GM23338 (cell line): ENCODE data around the gene NEDD1. TPM values are rescaled to one million over a fixed set of nuclear protein-coding genes. Genes with fewer than 3 reads are reported as not detected.

Experiments
- ATAC-seq: fragments of 200-7000 bp; cut with Tn5 transposase; 3 replicates; pipeline ENCODE4 v1.9.1; 2020
- DNase-seq: peaks from one replicate; pipeline ENCODE4 v3.0.0-alpha.2; 2015; ENCODE audit warnings: low spot score
- H2AFZ ChIP-seq: fragments of 200-600 bp; sonication (generic); 2 replicates; pipeline ENCODE4 v1.8.0; 2016; ENCODE audit warnings: antibody characterized with exemption, mild to moderate bottlenecking, moderate library complexity
- H3F3A ChIP-seq: fragments of 200-600 bp; sonication (generic); replicated peaks from 2 replicates; pipeline ENCODE4 v1.8.0; 2017; ENCODE audit warnings: antibody characterized with exemption, mixed run types, low read depth
- H3K27ac ChIP-seq: fragments of 200-600 bp; sonication (generic); 2 replicates; pipeline ENCODE4 v1.6.1; 2016; ENCODE audit warnings: low read depth
- H3K27me3 ChIP-seq: fragments of 200-600 bp; sonication (generic); 2 replicates; pipeline ENCODE4 v1.8.0; 2016; ENCODE audit warnings: mild to moderate bottlenecking, mixed run types, moderate library complexity; ENCODE audit not compliant: insufficient read depth
- H3K36me3 ChIP-seq: fragments of 200-600 bp; sonication (generic); 2 replicates; pipeline ENCODE4 v1.8.0; 2016; ENCODE audit warnings: mild to moderate bottlenecking; ENCODE audit not compliant: insufficient read depth
- H3K4me1 ChIP-seq: fragments of 200-600 bp; sonication (generic); 2 replicates; pipeline ENCODE4 v1.8.0; 2016; ENCODE audit warnings: mild to moderate bottlenecking, moderate library complexity; ENCODE audit not compliant: insufficient read depth
- H3K4me2 ChIP-seq: fragments of 200-600 bp; sonication (generic); 2 replicates; pipeline ENCODE4 v1.7.1; 2017; ENCODE audit warnings: mixed run types
- H3K4me3 ChIP-seq: fragments of 200-600 bp; sonication (generic); 2 replicates; pipeline ENCODE4 v1.6.1; 2016; ENCODE audit warnings: mixed run types
- H3K79me2 ChIP-seq: fragments of 200-600 bp; sonication (generic); replicated peaks from 2 replicates; pipeline ENCODE4 v1.8.0; 2017; ENCODE audit warnings: mild to moderate bottlenecking; ENCODE audit not compliant: insufficient read depth
- H3K9me2 ChIP-seq: fragments of 200-600 bp; sonication (generic); 2 replicates; pipeline ENCODE4 v1.8.0; 2017; ENCODE audit not compliant: insufficient read depth
- H4K20me1 ChIP-seq: fragments of 200-600 bp; sonication (generic); replicated peaks from 2 replicates; pipeline ENCODE4 v1.8.0; 2017; ENCODE audit warnings: mild to moderate bottlenecking; ENCODE audit not compliant: insufficient read depth
- H3K27ac Mint-ChIP-seq: 2 replicates; pipeline ENCODE4 v1.8.0; 2020; ENCODE audit warnings: inconsistent platforms, mild to moderate bottlenecking, moderate library complexity, mixed read lengths
- H3K27me3 Mint-ChIP-seq: 3 replicates; pipeline ENCODE4 v1.8.0; 2022; ENCODE audit warnings: low read depth, mild to moderate bottlenecking, moderate library complexity, mixed read lengths, inconsistent platforms; ENCODE audit not compliant: insufficient read depth, poor library complexity
- H3K36me3 Mint-ChIP-seq: 3 replicates; pipeline ENCODE4 v1.8.0; 2021; ENCODE audit warnings: low read depth, mild to moderate bottlenecking, inconsistent platforms, moderate library complexity, mixed read lengths
- H3K4me1 Mint-ChIP-seq: 3 replicates; pipeline ENCODE4 v1.8.0; 2020; ENCODE audit warnings: mild to moderate bottlenecking, inconsistent platforms, mixed read lengths
- H3K4me3 Mint-ChIP-seq: 3 replicates; pipeline ENCODE4 v1.8.0; 2021; ENCODE audit warnings: moderate library complexity, mild to moderate bottlenecking, inconsistent platforms, mixed read lengths
- H3K9me3 Mint-ChIP-seq: 3 replicates; pipeline ENCODE4 v1.8.0; 2020; ENCODE audit warnings: moderate library complexity, mild to moderate bottlenecking, inconsistent platforms, mixed read lengths
- CREB1 ChIP-seq: fragments of 250-450 bp; sonication (Bioruptor Pico); IDR thresholded peaks from 2 replicates; pipeline ENCODE4 v1.5.0; 2020; ENCODE audit warnings: low read depth, mild to moderate bottlenecking, moderate library complexity
- CTCF ChIP-seq, 2 experiments: fragments of 200-600 bp in 1 of 2; sonication (generic) in 1 of 2; conservative IDR thresholded peaks; 2 replicates each; pipeline versions ENCODE4 v1.5.1 to v1.6.1; 2016 to 2017; ENCODE audit warnings: antibody characterized with exemption in 2 of 2, low read depth in 2 of 2, mild to moderate bottlenecking in 2 of 2, moderate library complexity in 1 of 2
- ETS1 ChIP-seq: IDR thresholded peaks from 2 replicates; pipeline ENCODE4 v1.6.1; 2016; ENCODE audit warnings: antibody characterized with exemption
- EZH2 ChIP-seq: fragments of 200-600 bp; sonication (generic); IDR thresholded peaks from one replicate; pipeline ENCODE4 v1.8.0; 2017; ENCODE audit warnings: antibody characterized with exemption, mild to moderate bottlenecking, low read depth; ENCODE audit not compliant: unreplicated experiment
- EZH2phosphoT487 ChIP-seq: fragments of 200-600 bp; sonication (generic); IDR thresholded peaks from one replicate; pipeline ENCODE4 v1.8.1; 2018; ENCODE audit warnings: antibody characterized with exemption; ENCODE audit not compliant: unreplicated experiment
- JUNB ChIP-seq: IDR thresholded peaks from one replicate; pipeline ENCODE4 v1.6.1; 2016; ENCODE audit warnings: antibody characterized with exemption; ENCODE audit not compliant: unreplicated experiment
- NANOG ChIP-seq: IDR thresholded peaks from 2 replicates; pipeline ENCODE4 v1.6.1; 2016; ENCODE audit warnings: antibody characterized with exemption, borderline replicate concordance
- POLR2AphosphoS5 ChIP-seq: IDR thresholded peaks from 2 replicates; pipeline ENCODE4 v1.6.1; 2016; ENCODE audit warnings: antibody characterized with exemption, low read depth
- REST ChIP-seq: IDR thresholded peaks from one replicate; pipeline ENCODE4 v1.6.1; 2018; ENCODE audit warnings: antibody characterized with exemption; ENCODE audit not compliant: unreplicated experiment
- STAT1 ChIP-seq: IDR thresholded peaks from one replicate; pipeline ENCODE4 v1.6.1; 2016; ENCODE audit warnings: antibody characterized with exemption; ENCODE audit not compliant: unreplicated experiment
- ZNF114 ChIP-seq: fragments of 250-450 bp; sonication (Bioruptor Pico); IDR thresholded peaks from 2 replicates; pipeline ENCODE4 v1.5.0; 2020; ENCODE audit warnings: mild to moderate bottlenecking, moderate library complexity
- ZNF331 ChIP-seq: fragments of 250-450 bp; sonication (Bioruptor Pico); IDR thresholded peaks from 2 replicates; pipeline ENCODE4 v1.5.0; 2020; ENCODE audit warnings: low read depth, mild to moderate bottlenecking, moderate library complexity
- ZNF462 ChIP-seq: fragments of 250-450 bp; sonication (Bioruptor Pico); IDR thresholded peaks from 2 replicates; pipeline ENCODE4 v1.5.0; 2020; ENCODE audit warnings: mild to moderate bottlenecking, moderate library complexity
- polyA plus RNA-seq: library from polyadenylated mRNA; unstranded; fragments of >200 nt; fragmentation: Nextera tagmentation; extraction: Ambion mirVana; gene quantifications from 2 replicates; pipeline ENCODE4 v1.2.1, GENCODE V29; 2016
- total RNA-seq: library from RNA; depleted of rRNA; stranded (reverse); fragments of >200 nt; shearing (Covaris generic); gene quantifications from 2 replicates; pipeline ENCODE4 v1.2.3, GENCODE V29; 2014

Gene NEDD1
- total and polyA plus RNA-seq, 2 experiments from 2014 or later: 16.0 to 35.8 TPM

GRCh38 chr12:96948782-96949181 lies 41.7 kb downstream of the NEDD1 start:
- Histone ChIP-seq H3K4me1 (peaks cover 7% of the 10 kb centered on the region), H3K4me2 (no peak overlapping the region), H3F3A (no peaks in the 10 kb centered on the region), H3K4me3 (no peak overlapping the region), H4K20me1 (no peaks in the 10 kb centered on the region), H3K27ac (no peak overlapping the region), H2AFZ (no peak overlapping the region), H3K27me3 (no peaks in the 10 kb centered on the region), H3K79me2 (no peaks in the 10 kb centered on the region), H3K9me2 (no peaks in the 10 kb centered on the region), H3K36me3 (no peaks in the 10 kb centered on the region; the same call in 1 of the 2 replicates)
- Mint-ChIP-seq H3K27me3 (no peaks in the 10 kb centered on the region), H3K4me1 (peaks cover 13% of the 10 kb centered on the region; the same call in 2 of the 3 replicates), H3K9me3 (no peaks in the 10 kb centered on the region), H3K4me3 (no peak overlapping the region), H3K36me3 (peaks cover 25% of the 10 kb centered on the region), H3K27ac (no peak overlapping the region; the same call in 1 of the 2 replicates)
- DNase-seq (no peak), ATAC-seq (no peak)
- TF ChIP-seq REST: no peak
- no peak for TF ChIP-seq ETS1
- TF ChIP-seq CREB1: no peak
- no peak for TF ChIP-seq ZNF462 (CRISPR knock-in tag)
- no peak for TF ChIP-seq EZH2
- no peak for TF ChIP-seq ZNF114 (CRISPR knock-in tag)
- no peak for TF ChIP-seq POLR2AphosphoS5
- TF ChIP-seq STAT1: no peak
- no peak for TF ChIP-seq NANOG
- no peak for TF ChIP-seq EZH2phosphoT487
- no peak for TF ChIP-seq ZNF331 (CRISPR knock-in tag)
- TF ChIP-seq CTCF (conservative IDR thresholded peaks at IDR 0.05; ENCODE audit: low read depth in 2 of 2): no peak
- TF ChIP-seq JUNB: no peak
